ENCODE data around the gene SPARC. TPM values are rescaled to one million over a fixed set of nuclear protein-coding genes. Genes with fewer than 3 reads are reported as not detected.
"Not testable (repeated sequence)": the region's sequence is repeated elsewhere in the genome, so short reads cannot be mapped to it uniquely, and the experiment has no call there.

Gene SPARC
- not detected for total RNA-seq

DNA sequence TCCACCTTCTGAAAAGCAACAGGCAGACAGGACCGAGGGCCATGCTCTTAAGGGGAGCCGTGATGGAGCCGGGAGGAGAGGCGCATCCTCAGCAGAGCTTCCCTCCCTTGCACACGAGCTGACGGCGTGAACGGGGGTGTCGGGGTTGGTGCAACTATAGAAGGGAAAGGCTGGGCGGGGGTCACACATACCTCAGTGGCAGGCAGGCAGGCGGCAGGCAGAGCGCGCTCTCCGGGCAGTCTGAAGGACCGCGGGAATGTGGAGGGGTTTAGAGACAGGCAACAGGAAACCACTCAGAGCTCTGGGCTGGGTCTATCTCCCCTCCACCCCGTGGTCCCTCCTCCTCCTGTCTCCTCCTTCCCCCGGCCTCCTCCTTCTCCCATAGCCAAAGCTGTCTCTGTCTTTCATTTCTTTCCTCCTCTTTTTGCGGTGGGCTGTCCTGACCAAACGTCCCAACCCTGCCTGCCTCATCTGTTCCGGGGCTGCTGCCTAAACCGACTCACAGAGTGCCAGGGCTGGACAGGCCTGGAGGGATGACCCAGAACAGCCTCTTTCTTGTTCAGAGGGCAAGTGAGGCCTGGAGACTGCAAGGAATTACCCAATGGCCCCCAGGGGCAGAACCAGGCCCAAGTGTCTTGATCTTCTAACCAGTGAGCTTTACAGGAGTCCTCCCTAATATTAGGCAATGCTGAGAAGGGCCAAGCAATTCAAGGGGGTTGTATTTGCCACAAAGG lies at the start of gene SPARC:
Gene SPARC (minus strand): TSS at position 242 of the 734 bp plus-strand sequence. CDS start 10,727 bp downstream, outside the sequence.
- peak; percentile 9 for DNase-seq
- H3K27me3 Mint-ChIP-seq: peaks cover 25% of the 10 kb centered on the region
- intact Hi-C loops (cut with micrococcal nuclease): no loop called here
- H3K4me3 Mint-ChIP-seq: peak within 1 kb of the TSS; percentile 14
- no peak within 1 kb of the TSS for H3K27ac Mint-ChIP-seq
- no peaks in the 10 kb centered on the region for H3K36me3 Mint-ChIP-seq (ENCODE audit: low read depth)
- H3K4me1 Mint-ChIP-seq (ENCODE audit: low read depth): peaks cover 10% of the 10 kb centered on the region
- ChIA-PET POLR2A (no interaction called here), CTCF (interaction anchor here (1.0 to 1.2 kb wide), 2 partner anchors 8 to 28 kb away, joined by 3 read pairs; no protein-coding TSS in a partner anchor)
- no peaks in the 10 kb centered on the region for H3K9me3 Mint-ChIP-seq
- ATAC-seq: peak; percentile 68
- TF ChIP-seq, protein P1, sequence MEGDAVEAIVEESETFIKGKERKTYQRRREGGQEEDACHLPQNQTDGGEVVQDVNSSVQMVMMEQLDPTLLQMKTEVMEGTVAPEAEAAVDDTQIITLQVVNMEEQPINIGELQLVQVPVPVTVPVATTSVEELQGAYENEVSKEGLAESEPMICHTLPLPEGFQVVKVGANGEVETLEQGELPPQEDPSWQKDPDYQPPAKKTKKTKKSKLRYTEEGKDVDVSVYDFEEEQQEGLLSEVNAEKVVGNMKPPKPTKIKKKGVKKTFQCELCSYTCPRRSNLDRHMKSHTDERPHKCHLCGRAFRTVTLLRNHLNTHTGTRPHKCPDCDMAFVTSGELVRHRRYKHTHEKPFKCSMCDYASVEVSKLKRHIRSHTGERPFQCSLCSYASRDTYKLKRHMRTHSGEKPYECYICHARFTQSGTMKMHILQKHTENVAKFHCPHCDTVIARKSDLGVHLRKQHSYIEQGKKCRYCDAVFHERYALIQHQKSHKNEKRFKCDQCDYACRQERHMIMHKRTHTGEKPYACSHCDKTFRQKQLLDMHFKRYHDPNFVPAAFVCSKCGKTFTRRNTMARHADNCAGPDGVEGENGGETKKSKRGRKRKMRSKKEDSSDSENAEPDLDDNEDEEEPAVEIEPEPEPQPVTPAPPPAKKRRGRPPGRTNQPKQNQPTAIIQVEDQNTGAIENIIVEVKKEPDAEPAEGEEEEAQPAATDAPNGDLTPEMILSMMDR (IDR thresholded peaks at IDR 0.05): no peak

GRCh38 chr5:151735646-151736045 lies 48.9 kb upstream of the SPARC start:
- ChIA-PET POLR2A (interaction anchor here (0.7 to 1.6 kb wide), 3 partner anchors 12 to 168 kb away, joined by 3 to 4 read pairs (median 3); no protein-coding TSS in a partner anchor), CTCF (interaction anchor here (0.9 to 4.3 kb wide), 2 partner anchors 16 to 77 kb away, joined by 3 to 15 read pairs; no protein-coding TSS in a partner anchor)
- peaks cover 5% of the 10 kb centered on the region for H3K36me3 Mint-ChIP-seq (ENCODE audit: low read depth)
- TF ChIP-seq, protein P1 (IDR thresholded peaks at IDR 0.05): no peak
- H3K4me3 Mint-ChIP-seq: no peak overlapping the region
- peaks cover 5% of the 10 kb centered on the region for H3K4me1 Mint-ChIP-seq (ENCODE audit: low read depth)
- no peaks in the 10 kb centered on the region for H3K27me3 Mint-ChIP-seq
- H3K9me3 Mint-ChIP-seq: no peaks in the 10 kb centered on the region
- intact Hi-C loops (cut with micrococcal nuclease): no loop called here
- no peak overlapping the region for H3K27ac Mint-ChIP-seq
- ATAC-seq (no peak), DNase-seq (no peak)

DNA sequence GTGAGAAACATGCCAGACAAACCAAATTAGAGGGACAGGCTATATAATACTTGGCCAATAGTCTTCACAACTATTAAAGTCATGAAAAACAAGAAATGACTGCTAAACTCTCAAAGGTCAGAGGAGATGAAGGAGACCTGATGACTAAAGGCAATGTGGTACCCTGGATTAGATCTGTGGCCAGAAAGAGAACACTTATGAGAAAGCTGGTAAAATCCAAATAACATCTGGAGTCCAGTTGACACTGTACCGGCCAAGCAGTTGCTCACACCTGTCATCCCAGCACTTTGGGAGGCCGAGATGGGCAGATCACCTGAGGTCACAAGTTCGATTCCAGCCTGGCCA lies 47.3 kb upstream of the SPARC start:
- intact Hi-C loops (cut with micrococcal nuclease): no loop called here
- TF ChIP-seq, protein P1 (IDR thresholded peaks at IDR 0.05): no peak
- Mint-ChIP-seq H3K36me3 (ENCODE audit: low read depth) (peaks cover 13% of the 10 kb centered on the region), H3K27ac (no peak overlapping the region), H3K9me3 (peaks cover 9% of the 10 kb centered on the region), H3K4me3 (no peak overlapping the region), H3K27me3 (no peaks in the 10 kb centered on the region), H3K4me1 (ENCODE audit: low read depth) (no peaks in the 10 kb centered on the region)
- CTCF ChIA-PET: interaction anchor here (4.3 kb wide), 1 partner anchor 76 kb away, joined by 15 read pairs; no protein-coding TSS in a partner anchor
- DNase-seq (no peak), ATAC-seq (no peak)
- POLR2A ChIA-PET: no interaction called here

DNA sequence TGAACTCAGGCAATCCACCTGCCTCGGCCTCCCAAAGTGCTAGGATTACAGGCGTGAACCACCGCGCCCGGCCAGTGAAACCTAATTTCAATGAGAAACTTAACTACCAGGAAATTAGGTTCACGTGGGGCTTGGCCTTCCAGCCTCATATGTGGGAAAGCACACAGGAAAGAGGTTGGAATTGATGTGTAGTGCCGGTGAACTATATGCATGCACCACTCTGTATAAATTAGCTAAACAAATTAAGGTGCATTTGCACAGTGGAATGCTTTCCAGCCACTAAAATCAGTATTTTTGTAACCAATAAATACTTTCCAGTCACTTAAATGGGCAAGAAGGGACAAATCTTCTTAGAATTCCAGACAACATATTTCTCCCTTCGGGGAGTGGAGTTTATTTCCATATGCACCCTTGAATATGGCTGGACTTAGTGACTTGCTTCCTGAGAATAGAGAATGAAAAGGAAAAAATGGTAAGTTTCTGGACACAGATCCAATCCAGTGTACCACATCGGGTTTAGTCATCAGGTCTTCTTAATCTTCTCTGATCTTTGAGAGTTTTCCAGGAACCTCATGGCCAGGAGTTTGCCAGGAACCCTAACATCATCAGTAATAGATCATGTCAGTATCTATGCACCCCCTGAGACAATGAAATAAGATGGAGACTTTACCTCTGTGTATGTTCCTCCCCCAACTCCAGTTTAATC lies 46.8 kb upstream of the SPARC start:
- H3K36me3 Mint-ChIP-seq (ENCODE audit: low read depth): peaks cover 12% of the 10 kb centered on the region
- TF ChIP-seq, protein P1 (IDR thresholded peaks at IDR 0.05): no peak
- ChIA-PET POLR2A (no interaction called here), CTCF (interaction anchor here (3.6 to 4.3 kb wide), 2 partner anchors 7 to 75 kb away, joined by 15 to 18 read pairs; no protein-coding TSS in a partner anchor)
- intact Hi-C loops (cut with micrococcal nuclease): no loop called here
- ATAC-seq (no peak), DNase-seq (no peak)
- no peak overlapping the region for H3K4me3 Mint-ChIP-seq
- H3K4me1 Mint-ChIP-seq (ENCODE audit: low read depth): no peaks in the 10 kb centered on the region
- peaks cover 9% of the 10 kb centered on the region for H3K9me3 Mint-ChIP-seq
- H3K27ac Mint-ChIP-seq: no peak overlapping the region
- H3K27me3 Mint-ChIP-seq: no peaks in the 10 kb centered on the region

- DNase-seq (no peak), ATAC-seq (no peak)
- POLR2A ChIA-PET: no interaction called here
- Mint-ChIP-seq H3K4me1 (ENCODE audit: low read depth) (no peaks in the 10 kb centered on the region), H3K27ac (no peak overlapping the region), H3K9me3 (peaks cover 9% of the 10 kb centered on the region), H3K36me3 (ENCODE audit: low read depth) (peaks cover 16% of the 10 kb centered on the region), H3K4me3 (no peak overlapping the region), H3K27me3 (no peaks in the 10 kb centered on the region)
- TF ChIP-seq, protein P1 (IDR thresholded peaks at IDR 0.05): no peak
- intact Hi-C loops (cut with micrococcal nuclease): no loop called here
- CTCF ChIA-PET: interaction anchor here (1.1 to 3.6 kb wide), 3 partner anchors 10 to 71 kb away, joined by 3 to 18 read pairs (median 5); no protein-coding TSS in a partner anchor
These were observed 43.7 kb upstream of the SPARC start for GRCh38 chr5:151730381-151730780.

GRCh38 chr5:151729597-151729996 lies 42.9 kb upstream of the SPARC start:
- CTCF ChIA-PET; intact Hi-C loops (cut with micrococcal nuclease); H3K27me3 Mint-ChIP-seq; H3K27ac Mint-ChIP-seq; POLR2A ChIA-PET; ATAC-seq; DNase-seq; H3K4me3 Mint-ChIP-seq; H3K9me3 Mint-ChIP-seq; H3K4me1 Mint-ChIP-seq (ENCODE audit: low read depth): not testable (repeated sequence)
- peaks cover 16% of the 10 kb centered on the region for H3K36me3 Mint-ChIP-seq (ENCODE audit: low read depth)
